Measurements from ENCODE around the gene WIPI1.
A peak's percentile ranks its signal among the peaks of the same experiment; 100 is the strongest.

The WIPI1 gene

GRCh38 chr17:68441070-68441770 lies 16.1 kb downstream of the WIPI1 start:
- H3K4me1 ChIP-seq (ENCODE audit: control insufficient read depth, low read depth, low read length), result no peaks in the 10 kb centered on the region

DNA sequence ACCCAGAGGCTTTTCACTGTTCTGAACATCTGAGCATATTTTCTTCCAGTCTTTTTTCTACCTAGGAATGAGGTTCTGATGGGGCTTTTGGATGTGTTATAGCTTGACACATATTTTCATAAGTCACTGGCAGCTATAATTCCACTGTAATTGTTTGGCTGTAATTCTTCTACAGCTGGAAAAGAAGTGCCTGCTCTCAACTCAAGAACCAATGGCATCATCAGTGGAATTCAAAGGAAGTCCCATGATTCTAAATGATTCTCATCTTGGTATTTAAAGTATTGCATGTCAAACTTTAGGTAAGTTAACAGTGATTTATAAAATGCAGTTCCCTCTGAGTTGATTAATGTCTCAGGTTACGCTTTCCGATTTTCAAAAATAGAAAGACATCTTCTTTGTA lies 16.8 kb downstream of the WIPI1 start:
- no peak for DNase-seq
- H4K5ac ChIP-seq (ENCODE audit: low read length), result no peak overlapping the region
- H3K27me3 ChIP-seq (ENCODE audit: insufficient read depth, low read length, poor library complexity), result no peaks in the 10 kb centered on the region
- no peak overlapping the region for H3K9ac ChIP-seq (ENCODE audit: low read length)
- H4K8ac ChIP-seq (ENCODE audit: low read depth, low read length), result no peak overlapping the region
- WGBS (ENCODE audit: extremely low coverage, insufficient coverage, low lambda C conversion rate), result no CpG with 5 or more reads among the region's 2 CpGs
- H2BK15ac ChIP-seq (replicated peaks; ENCODE audit: low read depth), result no peak overlapping the region
- no peak overlapping the region for H3K56ac ChIP-seq (ENCODE audit: low read length)
- H2BK120ac ChIP-seq (ENCODE audit: low read depth, low read length), result no peak overlapping the region
- H3K4me2 ChIP-seq (ENCODE audit: low read length), result no peak overlapping the region
- no peak overlapping the region for H3K23ac ChIP-seq (ENCODE audit: low read length)
- no peaks in the 10 kb centered on the region for H3K79me1 ChIP-seq (ENCODE audit: low read length)
- no peak overlapping the region for H3K4me3 ChIP-seq (ENCODE audit: low read length)
- H3K4ac ChIP-seq (ENCODE audit: low read depth, low read length), result no peak overlapping the region
- no peak overlapping the region for H3K27ac ChIP-seq (ENCODE audit: low read depth, low read length)
- no peaks in the 10 kb centered on the region for H3K36me3 ChIP-seq (ENCODE audit: control insufficient read depth, insufficient read depth, low read length)
- H2BK5ac ChIP-seq (ENCODE audit: low read length), result no peak overlapping the region
- H2AK5ac ChIP-seq (ENCODE audit: low read length), result no peak overlapping the region
- H3K18ac ChIP-seq (ENCODE audit: low read length), result no peak overlapping the region
- H3K4me1 ChIP-seq (ENCODE audit: control insufficient read depth, low read depth, low read length), result no peaks in the 10 kb centered on the region
- no peaks in the 10 kb centered on the region for H3K79me2 ChIP-seq (ENCODE audit: control insufficient read depth, insufficient read depth, low read length)

More at GRCh38 chr17:68441070-68441770, 16.1 kb downstream of the WIPI1 start:
- no peak overlapping the region for H4K5ac ChIP-seq (ENCODE audit: low read length)
- H3K27ac ChIP-seq (ENCODE audit: low read depth, low read length), result no peak overlapping the region
- no peak overlapping the region for H3K23ac ChIP-seq (ENCODE audit: low read length)
- no peak overlapping the region for H3K4me2 ChIP-seq (ENCODE audit: low read length)
- H2BK15ac ChIP-seq (replicated peaks; ENCODE audit: low read depth), result no peak overlapping the region
- H3K18ac ChIP-seq (ENCODE audit: low read length), result peak overlapping the region; percentile 14
- no peaks in the 10 kb centered on the region for H3K27me3 ChIP-seq (ENCODE audit: insufficient read depth, low read length, poor library complexity)
- H3K4ac ChIP-seq (ENCODE audit: low read depth, low read length), result peak overlapping the region; percentile 47
- no peak for DNase-seq
- no peaks in the 10 kb centered on the region for H3K79me1 ChIP-seq (ENCODE audit: low read length)
- no peaks in the 10 kb centered on the region for H3K79me2 ChIP-seq (ENCODE audit: control insufficient read depth, insufficient read depth, low read length)
- H4K8ac ChIP-seq (ENCODE audit: low read depth, low read length), result no peak overlapping the region
- H3K4me3 ChIP-seq (ENCODE audit: low read length), result no peak overlapping the region
- H3K56ac ChIP-seq (ENCODE audit: low read length), result no peak overlapping the region
- H2AK5ac ChIP-seq (ENCODE audit: low read length), result no peak overlapping the region
- H2BK5ac ChIP-seq (ENCODE audit: low read length), result no peak overlapping the region
- no peak overlapping the region for H2BK120ac ChIP-seq (ENCODE audit: low read depth, low read length)
- H3K9ac ChIP-seq (ENCODE audit: low read length), result no peak overlapping the region
- WGBS (ENCODE audit: extremely low coverage, insufficient coverage, low lambda C conversion rate), result no CpG with 5 or more reads among the region's 14 CpGs
- no peaks in the 10 kb centered on the region for H3K36me3 ChIP-seq (ENCODE audit: control insufficient read depth, insufficient read depth, low read length)

GRCh38 chr17:68439656-68440290 lies 17.5 kb downstream of the WIPI1 start:
- no peaks in the 10 kb centered on the region for H3K79me2 ChIP-seq (ENCODE audit: control insufficient read depth, insufficient read depth, low read length)
- no peaks in the 10 kb centered on the region for H3K36me3 ChIP-seq (ENCODE audit: control insufficient read depth, insufficient read depth, low read length)
- no peak overlapping the region for H3K4me2 ChIP-seq (ENCODE audit: low read length)
- H3K56ac ChIP-seq (ENCODE audit: low read length), result no peak overlapping the region
- no peak overlapping the region for H4K5ac ChIP-seq (ENCODE audit: low read length)
- no peak overlapping the region for H3K27ac ChIP-seq (ENCODE audit: low read depth, low read length)
- WGBS (ENCODE audit: extremely low coverage, insufficient coverage, low lambda C conversion rate), result no CpG with 5 or more reads among the region's 8 CpGs
- no peak overlapping the region for H3K23ac ChIP-seq (ENCODE audit: low read length)
- DNase-seq, result no peak
- H3K9ac ChIP-seq (ENCODE audit: low read length), result no peak overlapping the region
- H2AK5ac ChIP-seq (ENCODE audit: low read length), result no peak overlapping the region
- no peak overlapping the region for H3K4ac ChIP-seq (ENCODE audit: low read depth, low read length)
- no peak overlapping the region for H2BK120ac ChIP-seq (ENCODE audit: low read depth, low read length)
- no peaks in the 10 kb centered on the region for H3K79me1 ChIP-seq (ENCODE audit: low read length)
- no peak overlapping the region for H2BK15ac ChIP-seq (replicated peaks; ENCODE audit: low read depth)
- H3K4me1 ChIP-seq (ENCODE audit: control insufficient read depth, low read depth, low read length), result no peaks in the 10 kb centered on the region
- no peak overlapping the region for H3K4me3 ChIP-seq (ENCODE audit: low read length)
- H4K8ac ChIP-seq (ENCODE audit: low read depth, low read length), result no peak overlapping the region
- no peaks in the 10 kb centered on the region for H3K27me3 ChIP-seq (ENCODE audit: insufficient read depth, low read length, poor library complexity)
- no peak overlapping the region for H3K18ac ChIP-seq (ENCODE audit: low read length)
- no peak overlapping the region for H2BK5ac ChIP-seq (ENCODE audit: low read length)

GRCh38 chr17:68437979-68438822 lies 19.1 kb downstream of the WIPI1 start:
- H3K23ac ChIP-seq (ENCODE audit: low read length), result no peak overlapping the region
- H3K4me2 ChIP-seq (ENCODE audit: low read length), result no peak overlapping the region
- no peak overlapping the region for H3K4ac ChIP-seq (ENCODE audit: low read depth, low read length)
- no peaks in the 10 kb centered on the region for H3K4me1 ChIP-seq (ENCODE audit: control insufficient read depth, low read depth, low read length)
- no peak overlapping the region for H3K27ac ChIP-seq (ENCODE audit: low read depth, low read length)
- no peak overlapping the region for H2BK15ac ChIP-seq (replicated peaks; ENCODE audit: low read depth)
- no peak overlapping the region for H3K4me3 ChIP-seq (ENCODE audit: low read length)
- H3K9ac ChIP-seq (ENCODE audit: low read length), result peak overlapping the region; percentile 11
- WGBS (ENCODE audit: extremely low coverage, insufficient coverage, low lambda C conversion rate), result no CpG with 5 or more reads among the region's 14 CpGs
- H4K5ac ChIP-seq (ENCODE audit: low read length), result no peak overlapping the region
- H3K79me1 ChIP-seq (ENCODE audit: low read length), result no peaks in the 10 kb centered on the region
- peak overlapping the region; percentile 54 for H3K56ac ChIP-seq (ENCODE audit: low read length)
- peak; percentile 75 for DNase-seq
- no peaks in the 10 kb centered on the region for H3K79me2 ChIP-seq (ENCODE audit: control insufficient read depth, insufficient read depth, low read length)
- H3K36me3 ChIP-seq (ENCODE audit: control insufficient read depth, insufficient read depth, low read length), result no peaks in the 10 kb centered on the region
- no peak overlapping the region for H3K18ac ChIP-seq (ENCODE audit: low read length)
- no peak overlapping the region for H2BK5ac ChIP-seq (ENCODE audit: low read length)
- no peak overlapping the region for H2BK120ac ChIP-seq (ENCODE audit: low read depth, low read length)
- H2AK5ac ChIP-seq (ENCODE audit: low read length), result no peak overlapping the region
- no peak overlapping the region for H4K8ac ChIP-seq (ENCODE audit: low read depth, low read length)
- H3K27me3 ChIP-seq (ENCODE audit: insufficient read depth, low read length, poor library complexity), result no peaks in the 10 kb centered on the region

DNA sequence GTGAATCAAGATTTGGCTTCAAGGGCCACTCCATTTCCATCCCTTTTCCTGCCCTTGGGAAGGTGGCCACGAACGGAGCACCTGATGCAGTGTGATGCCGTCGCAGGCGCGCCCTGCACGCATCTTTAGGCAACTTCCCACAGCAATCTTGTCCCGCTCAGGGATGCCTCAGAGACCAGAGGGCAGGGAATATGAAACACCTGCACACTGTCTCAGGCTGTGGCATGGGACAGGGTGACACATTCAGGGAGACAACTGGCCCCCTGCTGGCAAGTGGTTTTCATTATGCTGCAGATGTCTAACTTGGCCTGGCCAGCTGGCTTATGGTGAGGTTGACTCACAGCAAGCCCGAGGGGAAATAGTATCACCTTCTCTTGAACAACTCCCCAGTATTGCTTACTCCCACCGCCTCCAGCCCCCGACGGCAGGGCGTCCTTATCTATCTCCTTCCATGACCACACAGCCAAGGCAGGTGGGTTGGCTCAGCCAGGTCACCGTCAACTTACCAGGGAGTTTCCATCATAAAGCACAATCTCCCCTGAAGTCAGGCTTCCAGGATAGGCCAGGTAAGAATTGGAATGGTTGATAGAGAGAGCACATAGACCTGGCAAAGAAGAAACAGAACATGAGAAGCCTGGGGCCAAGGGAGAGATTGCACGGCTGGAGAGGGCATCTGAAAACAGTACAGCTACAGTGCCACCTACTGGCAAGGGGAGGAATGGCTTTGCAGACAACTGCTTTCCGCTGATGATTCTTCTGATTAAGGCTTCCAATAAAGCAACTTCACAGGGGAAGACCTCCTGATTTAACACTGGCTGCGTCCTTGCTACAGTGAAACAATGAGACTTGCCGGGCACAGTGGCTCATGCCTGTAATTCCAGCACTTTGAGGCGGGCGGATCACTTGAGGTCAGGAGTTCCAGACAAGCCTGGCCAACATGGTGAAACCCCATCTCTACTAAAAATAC lies 21.1 kb downstream of the WIPI1 start:
- H3K4me1 ChIP-seq (ENCODE audit: control insufficient read depth, low read depth, low read length), result no peaks in the 10 kb centered on the region
- H4K5ac ChIP-seq (ENCODE audit: low read length), result no peak overlapping the region
- no peak overlapping the region for H2AK5ac ChIP-seq (ENCODE audit: low read length)
- WGBS (ENCODE audit: extremely low coverage, insufficient coverage, low lambda C conversion rate), result no CpG with 5 or more reads among the region's 20 CpGs
- H3K23ac ChIP-seq (ENCODE audit: low read length), result no peak overlapping the region
- no peak overlapping the region for H2BK15ac ChIP-seq (replicated peaks; ENCODE audit: low read depth)
- H2BK5ac ChIP-seq (ENCODE audit: low read length), result no peak overlapping the region
- no peaks in the 10 kb centered on the region for H3K79me2 ChIP-seq (ENCODE audit: control insufficient read depth, insufficient read depth, low read length)
- H3K9ac ChIP-seq (ENCODE audit: low read length), result peak overlapping the region; percentile 3
- no peak overlapping the region for H4K8ac ChIP-seq (ENCODE audit: low read depth, low read length)
- H3K4me3 ChIP-seq (ENCODE audit: low read length), result no peak overlapping the region
- peak; percentile 83 for DNase-seq
- H3K4ac ChIP-seq (ENCODE audit: low read depth, low read length), result no peak overlapping the region
- no peaks in the 10 kb centered on the region for H3K79me1 ChIP-seq (ENCODE audit: low read length)
- H3K27ac ChIP-seq (ENCODE audit: low read depth, low read length), result no peak overlapping the region
- no peak overlapping the region for H3K4me2 ChIP-seq (ENCODE audit: low read length)
- H3K27me3 ChIP-seq (ENCODE audit: insufficient read depth, low read length, poor library complexity), result no peaks in the 10 kb centered on the region
- no peak overlapping the region for H3K56ac ChIP-seq (ENCODE audit: low read length)
- H2BK120ac ChIP-seq (ENCODE audit: low read depth, low read length), result no peak overlapping the region
- H3K18ac ChIP-seq (ENCODE audit: low read length), result no peak overlapping the region
- H3K36me3 ChIP-seq (ENCODE audit: control insufficient read depth, insufficient read depth, low read length), result no peaks in the 10 kb centered on the region
